Measurements from ENCODE around the gene PDE6H. TPM values are rescaled to one million over a fixed set of nuclear protein-coding genes. Genes with fewer than 3 reads are reported as not detected.

The PDE6H gene
- total RNA-seq, 1 donor from 2014 or later = not detected

DNA sequence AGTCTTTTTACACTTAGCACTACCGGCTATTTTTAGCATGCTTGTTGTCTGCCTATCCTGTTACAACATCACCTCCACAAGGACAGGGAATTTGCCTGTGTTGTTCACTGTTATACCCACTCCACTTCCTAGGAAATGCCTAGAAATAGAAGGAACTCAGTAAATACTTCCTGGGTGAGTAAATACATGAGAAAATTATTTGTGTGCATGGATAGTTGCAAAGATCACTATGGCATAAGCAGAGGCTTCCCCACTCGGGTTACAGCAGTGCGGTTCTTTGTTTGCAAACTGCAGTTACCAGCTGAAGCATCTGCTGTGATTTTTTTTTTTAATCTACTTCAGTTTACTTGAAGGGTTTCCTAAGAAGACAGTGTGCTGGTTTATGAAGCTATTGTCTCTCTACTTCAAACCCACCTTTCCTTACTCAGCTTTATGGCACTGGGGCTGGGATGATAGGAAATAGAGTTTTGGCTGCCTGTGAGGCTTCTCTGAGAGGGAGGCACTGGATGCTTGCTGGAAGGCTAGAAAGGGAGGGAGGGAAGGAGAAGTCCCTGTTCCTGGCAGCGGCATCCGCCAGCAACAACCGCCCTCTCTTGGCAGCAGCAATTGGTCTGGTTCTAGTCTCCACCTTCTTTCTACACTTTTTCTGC lies 29.0 kb downstream of the PDE6H start:
- no peak for DNase-seq (ENCODE audit: low read depth in 2 of 2)

DNA sequence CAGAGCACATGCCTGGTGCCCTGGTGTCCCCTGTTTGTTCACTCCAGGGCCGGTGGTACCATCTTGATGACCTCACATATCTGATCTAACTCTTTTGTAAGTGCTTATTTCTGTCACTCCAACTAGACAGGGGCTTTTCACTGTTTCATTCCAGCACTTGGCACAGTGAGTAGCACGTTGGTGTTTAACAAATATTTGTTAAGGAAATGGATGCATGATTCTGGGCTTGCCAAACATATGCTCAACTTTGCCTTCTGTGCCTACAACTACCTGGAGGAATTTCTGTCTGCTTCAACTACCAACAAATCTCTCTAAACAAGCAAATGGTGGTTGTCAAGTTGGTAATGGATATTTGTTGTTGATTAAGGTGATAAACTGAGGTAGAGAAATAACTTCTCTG lies 31.6 kb downstream of the PDE6H start:
- no peak for DNase-seq (ENCODE audit: low read depth in 2 of 2)

DNA sequence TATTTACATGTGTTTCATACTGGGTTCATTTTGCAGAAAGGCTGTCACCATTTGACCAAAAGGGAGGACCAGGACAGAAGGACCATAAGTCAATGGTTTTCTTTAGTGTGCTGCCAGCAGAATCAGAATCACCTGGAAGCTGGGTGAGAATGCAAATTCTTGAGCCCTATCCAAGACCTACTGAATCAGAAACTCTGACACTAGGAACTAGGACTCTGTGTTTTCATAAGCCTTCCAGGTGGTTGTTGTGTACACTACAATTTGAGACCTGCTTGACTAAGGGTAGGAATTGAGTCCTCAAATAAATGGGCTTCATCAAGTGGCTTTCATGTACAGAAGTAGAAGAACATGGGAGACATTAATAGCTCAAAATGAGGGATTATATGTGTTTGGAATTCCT lies 32.2 kb downstream of the PDE6H start:
- DNase-seq (ENCODE audit: low read depth in 2 of 2) = no peak

DNA sequence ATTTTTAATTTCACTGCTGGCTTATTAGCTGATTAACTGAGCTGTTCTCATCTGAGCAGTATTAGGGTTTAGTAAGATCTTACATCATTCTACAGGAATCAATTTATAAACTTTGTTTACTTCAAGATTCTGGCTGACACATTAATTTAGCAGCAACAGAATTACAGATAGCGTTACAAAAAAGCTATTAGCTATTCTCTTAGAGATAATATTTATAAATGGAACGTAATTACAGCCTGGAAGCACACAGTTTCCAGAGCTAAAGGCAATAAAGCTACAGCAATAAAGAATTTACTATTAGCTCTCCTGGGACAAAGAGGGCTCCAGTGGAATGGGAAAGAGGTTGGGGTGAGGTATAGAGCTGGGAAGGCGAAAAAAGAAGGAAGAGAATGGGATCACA lies 34.7 kb downstream of the PDE6H start:
- no peak for DNase-seq (ENCODE audit: low read depth in 2 of 2)

DNA sequence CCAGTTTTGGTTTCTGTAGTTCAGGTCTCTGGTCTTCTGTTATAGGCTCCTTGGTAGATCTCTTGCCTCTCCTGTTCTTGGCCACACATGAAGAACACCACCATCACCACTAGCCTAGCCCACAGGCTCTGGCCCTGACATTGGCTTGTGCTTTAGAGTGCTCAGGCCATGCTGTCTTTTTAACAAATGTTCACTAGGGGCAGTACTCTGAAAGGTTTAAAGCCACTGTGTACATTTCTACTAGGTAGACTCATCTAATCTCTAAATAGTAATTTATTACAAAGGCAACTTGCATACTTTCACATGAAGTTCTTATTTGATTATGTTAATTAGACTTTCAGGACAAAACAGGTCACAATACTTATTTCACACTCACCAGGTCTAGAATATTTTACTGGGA lies 38.3 kb downstream of the PDE6H start:
- no peak for DNase-seq (ENCODE audit: low read depth in 2 of 2)

DNA sequence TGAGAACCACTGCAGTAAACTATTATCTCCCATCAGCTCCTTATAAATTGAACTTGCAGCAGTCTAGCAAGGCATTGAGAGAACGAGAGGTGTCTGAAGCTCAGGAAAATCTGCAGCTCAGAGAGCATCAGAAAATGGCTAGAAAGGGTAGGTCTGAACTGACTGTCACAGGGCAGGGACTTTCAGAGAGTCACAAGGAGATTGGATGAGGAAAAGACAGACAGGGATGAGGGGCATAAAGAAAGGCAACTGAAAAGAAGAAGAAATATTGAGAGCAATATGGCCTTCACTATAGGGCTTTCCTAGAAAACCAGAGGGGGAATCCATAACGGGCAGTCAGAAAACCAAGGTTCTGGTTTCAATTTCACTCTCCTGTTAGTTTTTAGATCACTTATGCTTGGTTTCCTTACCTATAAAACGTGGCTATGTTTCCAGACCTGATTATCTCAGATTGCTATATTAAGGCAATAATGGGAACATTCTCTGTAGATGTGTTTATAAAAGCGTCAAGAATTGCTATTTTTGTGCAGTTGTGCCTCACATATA lies 40.9 kb downstream of the PDE6H start:
- no peak for DNase-seq (ENCODE audit: low read depth in 2 of 2)

DNA sequence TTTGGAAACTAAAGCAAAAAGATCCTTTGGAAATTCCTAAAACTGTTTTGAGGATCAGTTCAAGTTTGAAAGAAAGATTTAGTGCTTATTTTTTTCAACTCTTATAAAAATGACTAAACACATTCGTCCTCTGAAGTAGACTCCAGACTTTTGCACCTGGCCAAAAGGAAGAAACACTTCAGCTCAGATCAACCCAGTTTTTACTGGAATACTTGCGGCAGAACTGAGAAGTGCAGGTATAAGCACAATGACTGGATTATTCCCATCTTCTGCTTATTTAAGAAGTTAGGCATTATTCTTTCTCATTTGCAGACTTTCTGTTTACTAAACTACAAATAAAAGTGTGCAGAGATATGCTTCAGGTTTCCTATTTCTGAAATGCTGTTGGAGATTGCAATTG lies 41.9 kb downstream of the PDE6H start:
- no peak for DNase-seq (ENCODE audit: low read depth in 2 of 2)

DNA sequence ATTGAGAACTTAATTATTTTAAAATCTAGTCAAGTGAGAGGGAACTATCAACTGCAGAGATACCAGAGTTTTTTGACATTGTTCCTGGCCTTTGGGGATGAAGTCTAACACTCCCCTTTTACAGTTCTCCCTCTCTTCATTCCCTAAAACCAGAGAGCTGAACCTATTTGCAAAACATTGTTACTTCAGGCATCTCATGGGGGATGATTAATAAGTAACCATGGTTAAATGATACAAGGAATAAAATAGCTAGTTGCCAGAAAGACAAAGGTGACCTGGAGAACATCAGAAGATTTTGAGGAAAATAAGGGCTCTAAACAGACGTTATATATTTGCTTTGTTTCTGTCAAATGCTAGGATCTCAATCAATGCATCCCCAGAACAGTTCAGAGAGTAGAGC lies 42.3 kb downstream of the PDE6H start:
- DNase-seq (ENCODE audit: low read depth in 2 of 2) = no peak

DNA sequence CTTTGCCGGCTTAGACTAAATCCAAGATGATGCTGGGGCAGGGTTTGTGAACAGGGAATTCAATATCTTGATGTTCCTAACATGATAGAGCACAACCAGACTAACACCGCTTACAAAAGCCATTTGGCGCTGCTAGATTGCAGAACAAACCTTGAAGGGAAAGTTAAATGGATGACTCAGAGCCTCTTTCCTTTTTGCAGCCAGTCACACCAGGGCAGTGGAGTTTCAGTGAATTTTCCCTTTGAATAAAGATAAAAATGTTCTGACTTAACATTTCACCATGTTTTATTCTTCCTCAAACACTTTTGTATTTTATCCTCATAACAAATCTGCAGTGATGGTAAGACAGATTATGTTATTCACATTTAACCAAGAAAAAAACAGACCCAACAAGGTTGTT lies 47.3 kb downstream of the PDE6H start:
- no peak for DNase-seq (ENCODE audit: low read depth in 2 of 2)

Other genes with a start within 250 kb of the PDE6H start
- gene WBP11, start 169.6 kb upstream of the PDE6H start, total RNA-seq = 12.0 and 14.6 TPM in 2 replicates
- gene C12orf60, start 169.4 kb upstream of the PDE6H start, total RNA-seq = 0.63 and 0.77 TPM in 2 replicates
- 0.89 and 1.4 TPM in 2 replicates for gene SMCO3, start 158.9 kb upstream of the PDE6H start, total RNA-seq
- gene ART4, start 129.5 kb upstream of the PDE6H start, total RNA-seq = 74.8 and 91.9 TPM in 2 replicates
- gene MGP, start 87.2 kb upstream of the PDE6H start, total RNA-seq = 149 and 328 TPM in 2 replicates
- gene ERP27, start 34.5 kb upstream of the PDE6H start, total RNA-seq = 0.13 TPM in 1 of 2 replicates, not detected in the other
- gene ARHGDIB, start 11.4 kb upstream of the PDE6H start, total RNA-seq = 39.8 and 69.4 TPM in 2 replicates
- gene RERG, start 248.4 kb downstream of the PDE6H start, total RNA-seq = not detected in 2 replicates

All from dermis microvascular lymphatic vessel endothelial cell (primary cell).